ENCODE results near the gene RANBP10.

- no peak for TF ChIP-seq ATF7 (IDR thresholded peaks at IDR 0.05; ENCODE audit: low read depth)
- no peak for TF ChIP-seq RAD21 (IDR thresholded peaks at IDR 0.05; ENCODE audit: insufficient read depth, low read depth, low read length)
- TF ChIP-seq MXI1 (IDR thresholded peaks at IDR 0.05; ENCODE audit: low read depth, low read length) = no peak
- TF ChIP-seq EP300 (IDR thresholded peaks at IDR 0.05; ENCODE audit: borderline replicate concordance in 1 of 2, control insufficient read depth in 1 of 2, low read depth in 2 of 2, low read length in 2 of 2) = no peak
- no peak for TF ChIP-seq YY1 (IDR thresholded peaks at IDR 0.05; ENCODE audit: low read depth, low read length)
- TF ChIP-seq, protein P1, sequence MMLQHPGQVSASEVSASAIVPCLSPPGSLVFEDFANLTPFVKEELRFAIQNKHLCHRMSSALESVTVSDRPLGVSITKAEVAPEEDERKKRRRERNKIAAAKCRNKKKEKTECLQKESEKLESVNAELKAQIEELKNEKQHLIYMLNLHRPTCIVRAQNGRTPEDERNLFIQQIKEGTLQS (IDR thresholded peaks at IDR 0.05; ENCODE audit: borderline replicate concordance, extremely low read depth, low read depth, low read length) = no peak
- no peak for TF ChIP-seq HDAC2 (IDR thresholded peaks at IDR 0.05)
These were observed 26.7 kb upstream of the RANBP10 start for GRCh38 chr16:67833030-67833414.
